SK-N-SH (cell line): Measurements from ENCODE around the gene PPP1R2B.

Experiments
- CHD2 ChIP-seq: fragments of 150-350 bp; IDR thresholded peaks from 2 replicates; pipeline ENCODE4 v1.6.1; 2018; ENCODE audit warnings: low read length; ENCODE audit not compliant: partially characterized antibody
- EZH2phosphoT487 ChIP-seq: fragments of 200-600 bp; sonication (generic); IDR thresholded peaks from 2 replicates; pipeline ENCODE4 v1.6.1; 2017; ENCODE audit warnings: low read depth, mixed run types, mild to moderate bottlenecking, antibody characterized with exemption, moderate library complexity, borderline replicate concordance
- FOSL2 ChIP-seq: IDR thresholded peaks from 2 replicates; pipeline ENCODE4 v1.4.0; 2012; ENCODE audit warnings: low read depth, mild to moderate bottlenecking, moderate library complexity, borderline replicate concordance
- FOXM1 ChIP-seq: IDR thresholded peaks from 2 replicates; pipeline ENCODE4 v1.4.0; 2012; ENCODE audit warnings: low read depth, mild to moderate bottlenecking
- GABPA ChIP-seq: IDR thresholded peaks from 2 replicates; pipeline ENCODE4 v1.4.0; 2012; ENCODE audit warnings: low read depth, mild to moderate bottlenecking
- GATA2 ChIP-seq: sonication (generic); formaldehyde crosslinking; IDR thresholded peaks from 2 replicates; pipeline ENCODE4 v1.5.0; 2020; ENCODE audit warnings: mild to moderate bottlenecking, missing genetic modification reagents
- MEF2A ChIP-seq: IDR thresholded peaks from 2 replicates; pipeline ENCODE4 v1.4.0; 2012; ENCODE audit warnings: low read depth, borderline replicate concordance
- NFIC ChIP-seq: IDR thresholded peaks from 2 replicates; pipeline ENCODE4 v1.4.0; 2012; ENCODE audit warnings: borderline replicate concordance
- POLR2AphosphoS5 ChIP-seq: IDR thresholded peaks from 2 replicates; pipeline ENCODE4 v1.6.1; 2012; ENCODE audit warnings: low read depth, low read length
- RAD21 ChIP-seq: IDR thresholded peaks from 2 replicates; pipeline ENCODE4 v1.6.1; 2012; ENCODE audit warnings: mild to moderate bottlenecking, low read length
- SIN3A ChIP-seq: IDR thresholded peaks from 2 replicates; pipeline ENCODE4 v1.6.1; 2012; ENCODE audit warnings: low read depth, mild to moderate bottlenecking, low read length, moderate library complexity, borderline replicate concordance
- TF ChIP-seq, protein P1 (sequence below): fragments of 200-600 bp; sonication (generic); IDR thresholded peaks from 2 replicates; pipeline ENCODE4 v1.6.1; 2017; ENCODE audit warnings: antibody characterized with exemption, mild to moderate bottlenecking, moderate library complexity

DNA sequence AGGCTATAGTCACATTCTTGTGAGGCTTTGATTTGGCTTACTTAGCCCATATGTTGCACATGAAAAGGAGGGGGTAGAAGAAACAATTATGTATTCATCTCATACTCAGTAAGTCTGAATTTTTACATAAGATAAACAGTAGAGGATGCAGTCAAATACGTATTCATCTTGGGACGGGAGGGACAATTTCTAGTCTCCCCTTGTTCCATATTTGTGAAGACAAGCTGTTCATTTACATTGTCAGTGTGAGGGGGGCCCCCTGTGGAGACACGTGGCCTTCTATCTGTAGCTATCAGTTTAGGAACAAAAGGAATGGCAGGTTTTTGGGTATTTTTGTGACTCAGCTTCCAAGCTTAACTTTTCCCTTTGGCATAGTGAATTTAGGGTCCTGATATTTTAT is 49.2 kb upstream of the PPP1R2B start:
- TF ChIP-seq, protein P1, sequence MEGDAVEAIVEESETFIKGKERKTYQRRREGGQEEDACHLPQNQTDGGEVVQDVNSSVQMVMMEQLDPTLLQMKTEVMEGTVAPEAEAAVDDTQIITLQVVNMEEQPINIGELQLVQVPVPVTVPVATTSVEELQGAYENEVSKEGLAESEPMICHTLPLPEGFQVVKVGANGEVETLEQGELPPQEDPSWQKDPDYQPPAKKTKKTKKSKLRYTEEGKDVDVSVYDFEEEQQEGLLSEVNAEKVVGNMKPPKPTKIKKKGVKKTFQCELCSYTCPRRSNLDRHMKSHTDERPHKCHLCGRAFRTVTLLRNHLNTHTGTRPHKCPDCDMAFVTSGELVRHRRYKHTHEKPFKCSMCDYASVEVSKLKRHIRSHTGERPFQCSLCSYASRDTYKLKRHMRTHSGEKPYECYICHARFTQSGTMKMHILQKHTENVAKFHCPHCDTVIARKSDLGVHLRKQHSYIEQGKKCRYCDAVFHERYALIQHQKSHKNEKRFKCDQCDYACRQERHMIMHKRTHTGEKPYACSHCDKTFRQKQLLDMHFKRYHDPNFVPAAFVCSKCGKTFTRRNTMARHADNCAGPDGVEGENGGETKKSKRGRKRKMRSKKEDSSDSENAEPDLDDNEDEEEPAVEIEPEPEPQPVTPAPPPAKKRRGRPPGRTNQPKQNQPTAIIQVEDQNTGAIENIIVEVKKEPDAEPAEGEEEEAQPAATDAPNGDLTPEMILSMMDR: no peak
- no peak for TF ChIP-seq GATA2 (CRISPR knock-in tag)
- no peak for TF ChIP-seq SIN3A
- TF ChIP-seq NFIC: no peak
- TF ChIP-seq POLR2AphosphoS5: no peak
- TF ChIP-seq FOSL2: no peak
- TF ChIP-seq CHD2: no peak
- no peak for TF ChIP-seq GABPA
- no peak for TF ChIP-seq FOXM1
- peak; percentile 27 for TF ChIP-seq RAD21
- TF ChIP-seq MEF2A: no peak
- no peak for TF ChIP-seq EZH2phosphoT487
